ENCODE data around the gene MYH7. TPM values are rescaled to one million over a fixed set of nuclear protein-coding genes. Genes with fewer than 3 reads are reported as not detected.

Gene MYH7
- total and polyA plus RNA-seq, 3 donors from 2014 or later, result 0.87 to 51.3 (median 1.3) TPM

DNA sequence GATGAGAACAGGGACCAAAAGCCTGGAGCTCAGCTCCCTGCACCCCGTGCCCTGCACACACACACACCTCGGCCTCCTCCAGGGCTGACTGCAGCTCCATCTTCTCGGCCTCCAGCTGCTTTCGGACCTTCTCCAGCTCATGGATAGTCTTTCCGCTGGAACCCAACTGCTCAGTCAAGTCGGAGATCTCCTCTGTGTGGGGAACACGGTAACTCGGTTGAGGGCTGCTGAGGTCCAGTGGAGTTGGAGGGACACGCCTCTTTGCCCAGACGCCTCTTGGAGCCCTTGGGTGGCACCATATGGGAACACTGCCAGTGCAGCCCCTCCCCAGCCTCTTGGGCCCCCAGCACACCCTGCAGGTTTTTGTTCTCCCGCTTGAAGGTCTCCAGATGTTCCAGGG, 18.7 kb downstream of the MYH7 start:
- no peaks in the 10 kb centered on the region for H3K36me3 ChIP-seq (ENCODE audit: low read depth, missing control alignments)
- H3K4me3 ChIP-seq, result no peak overlapping the region
- DNase-seq, result no peak
- WGBS, 2 donors, result 86 to 93% methylated on average over 7 to 11 of the region's 11 CpGs
- H3K27ac ChIP-seq, result no peak overlapping the region
- intact Hi-C loops (cut with DNase I; ENCODE audit: low total_unique reads), result no loop called here
- H3K27me3 ChIP-seq, result no peaks in the 10 kb centered on the region
- H3K9me3 ChIP-seq, result no peaks in the 10 kb centered on the region
- peaks cover 27% of the 10 kb centered on the region for H3K4me1 ChIP-seq
- TF ChIP-seq, protein P1, sequence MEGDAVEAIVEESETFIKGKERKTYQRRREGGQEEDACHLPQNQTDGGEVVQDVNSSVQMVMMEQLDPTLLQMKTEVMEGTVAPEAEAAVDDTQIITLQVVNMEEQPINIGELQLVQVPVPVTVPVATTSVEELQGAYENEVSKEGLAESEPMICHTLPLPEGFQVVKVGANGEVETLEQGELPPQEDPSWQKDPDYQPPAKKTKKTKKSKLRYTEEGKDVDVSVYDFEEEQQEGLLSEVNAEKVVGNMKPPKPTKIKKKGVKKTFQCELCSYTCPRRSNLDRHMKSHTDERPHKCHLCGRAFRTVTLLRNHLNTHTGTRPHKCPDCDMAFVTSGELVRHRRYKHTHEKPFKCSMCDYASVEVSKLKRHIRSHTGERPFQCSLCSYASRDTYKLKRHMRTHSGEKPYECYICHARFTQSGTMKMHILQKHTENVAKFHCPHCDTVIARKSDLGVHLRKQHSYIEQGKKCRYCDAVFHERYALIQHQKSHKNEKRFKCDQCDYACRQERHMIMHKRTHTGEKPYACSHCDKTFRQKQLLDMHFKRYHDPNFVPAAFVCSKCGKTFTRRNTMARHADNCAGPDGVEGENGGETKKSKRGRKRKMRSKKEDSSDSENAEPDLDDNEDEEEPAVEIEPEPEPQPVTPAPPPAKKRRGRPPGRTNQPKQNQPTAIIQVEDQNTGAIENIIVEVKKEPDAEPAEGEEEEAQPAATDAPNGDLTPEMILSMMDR (IDR thresholded peaks at IDR 0.05), result no peak

DNA sequence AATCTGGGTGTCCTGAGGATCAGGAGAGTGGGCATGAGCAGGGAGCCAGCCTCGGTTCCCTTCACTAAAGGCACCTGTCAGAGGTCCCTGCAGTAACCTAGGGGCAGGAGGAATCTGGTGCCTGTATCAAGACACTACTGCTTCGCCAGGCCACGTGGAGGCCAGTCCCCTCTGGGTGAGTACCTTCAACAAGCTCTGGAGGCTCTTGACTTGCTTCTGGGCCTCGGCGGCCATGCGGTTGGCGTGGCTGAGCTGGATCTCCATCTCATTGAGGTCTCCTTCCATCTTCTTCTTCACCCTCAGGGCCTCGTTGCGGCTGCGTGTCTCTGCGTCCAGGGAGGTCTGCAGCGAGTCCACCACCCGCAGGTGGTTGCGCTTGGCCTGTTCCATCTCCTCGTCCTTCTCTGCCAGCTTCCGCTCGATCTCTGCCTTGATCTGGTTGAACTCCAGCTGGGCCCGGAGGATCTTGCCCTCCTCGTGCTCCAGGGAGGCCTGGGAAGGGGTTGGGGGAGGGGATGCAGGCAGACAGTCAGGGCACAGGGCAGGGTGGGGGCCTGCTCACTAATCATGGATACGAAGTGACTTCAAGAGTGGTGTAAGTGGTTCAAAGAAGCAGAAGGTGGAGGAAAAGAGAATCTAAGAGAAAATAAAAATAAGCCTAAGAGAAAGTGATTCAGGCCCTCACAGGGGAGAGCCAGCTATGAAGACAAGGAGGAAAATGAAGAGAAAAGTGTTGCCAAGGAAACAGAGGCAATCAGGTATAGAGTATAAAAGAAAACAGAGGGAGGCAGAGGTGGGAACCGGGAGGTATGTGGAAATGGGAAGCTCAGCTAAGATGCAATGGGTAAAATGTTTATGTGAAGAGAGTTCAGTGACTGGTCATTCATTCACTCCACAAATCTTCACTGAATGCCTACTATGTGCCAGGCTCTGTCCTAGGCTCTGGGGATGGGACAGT, 19.4 kb downstream of the MYH7 start:
- Histone ChIP-seq H3K27me3 (no peaks in the 10 kb centered on the region), H3K4me1 (peaks cover 27% of the 10 kb centered on the region), H3K4me3 (no peak overlapping the region), H3K27ac (no peak overlapping the region), H3K36me3 (ENCODE audit: low read depth, missing control alignments) (no peaks in the 10 kb centered on the region), H3K9me3 (no peaks in the 10 kb centered on the region)
- no peak for DNase-seq
- TF ChIP-seq POLR2A (IDR thresholded peaks at IDR 0.05), result no peak
- TF ChIP-seq, protein P1 (IDR thresholded peaks at IDR 0.05), result no peak
- intact Hi-C loops (cut with DNase I; ENCODE audit: low total_unique reads), result no loop called here
- WGBS, 2 donors, result 88 to 91% methylated on average over 21 of the region's 21 CpGs

GRCh38 chr14:23414906-23415820, 20.3 kb downstream of the MYH7 start:
- H3K9me3 ChIP-seq, result no peaks in the 10 kb centered on the region
- H3K4me3 ChIP-seq, result no peak overlapping the region
- no peaks in the 10 kb centered on the region for H3K36me3 ChIP-seq (ENCODE audit: low read depth, missing control alignments)
- no peaks in the 10 kb centered on the region for H3K27me3 ChIP-seq
- H3K4me1 ChIP-seq, result peaks cover 27% of the 10 kb centered on the region
- TF ChIP-seq POLR2A (IDR thresholded peaks at IDR 0.05), result no peak
- TF ChIP-seq, protein P1 (IDR thresholded peaks at IDR 0.05), result no peak
- DNase-seq, result no peak
- peak overlapping the region in 1 of 2 donors; percentile 56 for H3K27ac ChIP-seq
- WGBS, 2 donors, result 91 to 95% methylated on average over 37 to 39 of the region's 39 CpGs
- intact Hi-C loops (cut with DNase I; ENCODE audit: low total_unique reads), result no loop called here

DNA sequence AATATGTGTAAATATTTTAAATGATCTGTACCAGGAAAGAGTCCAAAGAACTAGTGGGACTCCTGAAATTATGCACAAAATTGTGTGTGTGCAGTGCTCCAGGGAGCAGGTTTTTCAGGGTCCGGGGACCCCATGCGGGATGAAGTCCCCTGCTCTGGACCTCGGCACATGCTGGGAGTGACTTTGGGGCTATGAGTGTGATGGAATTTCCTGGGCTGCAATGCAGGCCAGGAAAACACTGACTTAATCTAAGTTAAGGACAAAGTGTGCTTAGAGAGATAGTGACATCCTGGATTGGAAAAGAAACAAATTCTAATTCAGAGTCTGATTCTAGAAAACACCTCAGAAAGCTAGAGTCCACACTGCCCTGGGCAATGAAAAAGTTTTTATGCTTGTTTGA, 21.2 kb downstream of the MYH7 start:
- peaks cover 27% of the 10 kb centered on the region for H3K4me1 ChIP-seq
- peak overlapping the region in 1 of 2 donors; percentile 56 for H3K27ac ChIP-seq
- H3K4me3 ChIP-seq, result no peak overlapping the region
- TF ChIP-seq, protein P1 (IDR thresholded peaks at IDR 0.05), result no peak
- no peak for TF ChIP-seq POLR2A (IDR thresholded peaks at IDR 0.05)
- 22 to 37% methylated on average over 3 of the region's 3 CpGs for WGBS, 2 donors
- intact Hi-C loops (cut with DNase I; ENCODE audit: low total_unique reads), result no loop called here
- no peaks in the 10 kb centered on the region for H3K27me3 ChIP-seq
- DNase-seq, result peak; percentile 25
- no peaks in the 10 kb centered on the region for H3K9me3 ChIP-seq
- H3K36me3 ChIP-seq (ENCODE audit: low read depth, missing control alignments), result no peaks in the 10 kb centered on the region
